HepG2 (cell line): Measurements from ENCODE around the gene KRI1. TPM values are rescaled to one million over a fixed set of nuclear protein-coding genes. Genes with fewer than 3 reads are reported as not detected.

Experiments used
- ATAC-seq: fragments of 200-7000 bp; cut with Tn5 transposase; 3 replicates; pipeline ENCODE4 v1.9.1; 2020; ENCODE audit warnings: mild to moderate bottlenecking, moderate library complexity
- BruUV-seq: library from RNA; stranded (reverse); fragments of 400-500 nt; replicated peaks from 2 replicates; lab custom pipeline; 2021; lab: Mats Ljungman, UMichigan
- CTCF ChIA-PET: fragments of 300-600 bp; formaldehyde crosslinking; extraction: SDS; loops from one replicate; lab custom pipeline; 2021; ENCODE audit warnings: low total read pairs, inconsistent platforms, low intra/inter-chr PET ratio; lab: Yijun Ruan, JAX
- POLR2A ChIA-PET: fragments of 350-600 bp; sonication (Branson Sonifier 250); formaldehyde crosslinking; loops from one replicate; lab custom pipeline; 2020; ENCODE audit warnings: antibody characterized with exemption, inconsistent platforms; lab: Yijun Ruan, JAX
- DNase-seq: peaks from one replicate; pipeline ENCODE4 v3.0.0-alpha.2; 2015; ENCODE audit warnings: low spot score
- FAIRE-seq: peaks from 3 replicates; lab custom pipeline; 2011; peaks lifted over from hg19 to GRCh38; lab: Jason Lieb, UNC
- H2AFZ ChIP-seq: one replicate; pipeline ENCODE4 v1.6.1; 2011; ENCODE audit warnings: low read length, inconsistent platforms
- H3K27ac ChIP-seq: fragments of 300-600 bp; 3 replicates; pipeline ENCODE4 v1.8.0; 2011; ENCODE audit warnings: mixed run types, mild to moderate bottlenecking, mixed read lengths, low read length, inconsistent platforms; ENCODE audit not compliant: insufficient read depth; ENCODE audit errors: extremely low read length
- H3K27me3 ChIP-seq, 2 experiments: fragments of 200-600 bp in 1 of 2; 2 replicates in 1 of 2; 3 replicates in 1 of 2; pipeline versions ENCODE4 v1.6.0 to v1.8.0; 2011; ENCODE audit warnings: low read length in 2 of 2, mild to moderate bottlenecking in 2 of 2, moderate library complexity in 2 of 2, inconsistent platforms in 1 of 2; ENCODE audit not compliant: insufficient read depth in 2 of 2, control insufficient read depth in 1 of 2
- H3K36me3 ChIP-seq, 2 experiments: fragments of 200-600 bp in 1 of 2; replicated peaks in 1 of 2; 2 replicates in 1 of 2; 3 replicates in 1 of 2; pipeline versions ENCODE4 v1.5.1 to v1.8.0; 2011; ENCODE audit warnings: low read length in 2 of 2, inconsistent platforms in 1 of 2; ENCODE audit not compliant: insufficient read depth in 2 of 2, control insufficient read depth in 1 of 2
- H3K4me1 ChIP-seq: 2 replicates; pipeline ENCODE4 v1.5.1; 2012; ENCODE audit warnings: low read length, inconsistent platforms; ENCODE audit not compliant: insufficient read depth
- H3K4me2 ChIP-seq: 2 replicates; pipeline ENCODE4 v1.6.0; 2011; ENCODE audit warnings: low read depth, low read length, inconsistent platforms
- H3K4me3 ChIP-seq, 3 experiments: fragments of 200-600 bp in 1 of 3; sonication (generic), shearing (Covaris generic) in 1 of 3; replicated peaks in 1 of 3; 2 replicates each; pipeline ENCODE4 v1.5.1; 2011 to 2016; ENCODE audit warnings: low read length in 3 of 3, inconsistent platforms in 2 of 3, low read depth in 2 of 3, mild to moderate bottlenecking in 2 of 3, control low read depth in 1 of 3, mixed read lengths in 1 of 3; ENCODE audit not compliant: insufficient read depth in 1 of 3
- H3K79me2 ChIP-seq: one replicate; pipeline ENCODE4 v1.6.1; 2011; ENCODE audit warnings: low read length, inconsistent platforms; ENCODE audit not compliant: insufficient read depth
- H3K9ac ChIP-seq: 2 replicates; pipeline ENCODE4 v1.6.0; 2011; ENCODE audit warnings: mild to moderate bottlenecking, low read depth, low read length, inconsistent platforms; ENCODE audit not compliant: insufficient read depth
- H3K9me3 ChIP-seq: 2 replicates; pipeline ENCODE4 v1.5.1; 2012; ENCODE audit warnings: mild to moderate bottlenecking, low read length
- H4K20me1 ChIP-seq: 2 replicates; pipeline ENCODE4 v1.6.0; 2011; ENCODE audit warnings: inconsistent platforms, mild to moderate bottlenecking, low read length, moderate library complexity; ENCODE audit not compliant: insufficient read depth
- CC2D1A ChIP-seq: sonication (generic); formaldehyde crosslinking; IDR thresholded peaks from 2 replicates; pipeline ENCODE4 v1.8.1; 2023; ENCODE audit warnings: mild to moderate bottlenecking, missing genetic modification reagents
- GZF1 ChIP-seq: sonication (generic); formaldehyde crosslinking; IDR thresholded peaks from 2 replicates; pipeline ENCODE4 v1.5.1; 2020; ENCODE audit warnings: mild to moderate bottlenecking, missing genetic modification reagents
- HMGA1 ChIP-seq: sonication (generic); formaldehyde crosslinking; conservative IDR thresholded peaks from 2 replicates; pipeline ENCODE4 v1.4.0; 2020; ENCODE audit warnings: missing genetic modification reagents
- KLF6 ChIP-seq: IDR thresholded peaks from 2 replicates; pipeline ENCODE4 v1.8.0; 2016; ENCODE audit warnings: missing biosample characterization, missing genetic modification reagents
- NPAS2 ChIP-seq: sonication (generic); formaldehyde crosslinking; IDR thresholded peaks from 2 replicates; pipeline ENCODE4 v1.8.0; 2022; ENCODE audit warnings: mild to moderate bottlenecking, missing genetic modification reagents, borderline replicate concordance
- RAD21 ChIP-seq: fragments of 450-650 bp; formaldehyde crosslinking; IDR thresholded peaks from 2 replicates; pipeline ENCODE4 v1.5.0; 2020; ENCODE audit warnings: mild to moderate bottlenecking
- ZBTB20 ChIP-seq: sonication (generic); formaldehyde crosslinking; IDR thresholded peaks from 2 replicates; pipeline ENCODE4 v1.8.1; 2023; ENCODE audit warnings: missing genetic modification reagents, low read depth, mild to moderate bottlenecking, borderline replicate concordance
- ZNF205 ChIP-seq: IDR thresholded peaks from 2 replicates; pipeline ENCODE4 v1.6.1; 2018; ENCODE audit warnings: missing biosample characterization, missing genetic modification reagents
- ZNF274 ChIP-seq: sonication (generic); formaldehyde crosslinking; IDR thresholded peaks from 2 replicates; pipeline ENCODE4 v1.5.1; 2020; ENCODE audit warnings: mild to moderate bottlenecking, missing genetic modification reagents
- ZNF350 ChIP-seq: sonication (generic); formaldehyde crosslinking; IDR thresholded peaks from 2 replicates; pipeline ENCODE4 v1.4.0; 2020; ENCODE audit warnings: mild to moderate bottlenecking, low read depth, missing genetic modification reagents, borderline replicate concordance
- ZNF557 ChIP-seq: sonication (generic); formaldehyde crosslinking; IDR thresholded peaks from 2 replicates; pipeline ENCODE4 v1.4.0; 2020; ENCODE audit warnings: missing genetic modification reagents
- ZNF564 ChIP-seq: sonication (generic); formaldehyde crosslinking; IDR thresholded peaks from 2 replicates; pipeline ENCODE4 v1.8.1; 2023; ENCODE audit warnings: mild to moderate bottlenecking, missing genetic modification reagents
- ZNF567 ChIP-seq: sonication (generic); formaldehyde crosslinking; IDR thresholded peaks from 2 replicates; pipeline ENCODE4 v1.8.1; 2023; ENCODE audit warnings: mild to moderate bottlenecking, missing genetic modification reagents, borderline replicate concordance
- ZNF775 ChIP-seq: sonication (generic); formaldehyde crosslinking; IDR thresholded peaks from 2 replicates; pipeline ENCODE4 v1.4.0; 2020; ENCODE audit warnings: missing genetic modification reagents, mild to moderate bottlenecking, moderate library complexity, borderline replicate concordance
- ZSCAN25 ChIP-seq: sonication (generic); formaldehyde crosslinking; IDR thresholded peaks from 2 replicates; pipeline ENCODE4 v1.8.0; 2022; ENCODE audit warnings: mild to moderate bottlenecking, missing genetic modification reagents
- ZSCAN31 ChIP-seq: sonication (generic); formaldehyde crosslinking; IDR thresholded peaks from 2 replicates; pipeline ENCODE4 v1.5.0; 2020; ENCODE audit warnings: low read depth, mild to moderate bottlenecking, missing genetic modification reagents
- WGBS: methylation state at CpG from one replicate; pipeline ENCODE4 v1.1.6; 2017; ENCODE audit warnings: low lambda C conversion rate; 5-methylcytosine and 5-hydroxymethylcytosine counted together
- in situ Hi-C: cut with HindIII; loops from 2 replicates; pipeline ENCODE4 v1.10.0; 2017; ENCODE audit warnings: low pct_unique_long_range_greater_than_20kb; ENCODE audit not compliant: extremely low pct_ligation_motif_present
- intact Hi-C: fragments of 100-400 bp; cut with micrococcal nuclease; formaldehyde crosslinking; loops from one replicate; pipeline ENCODE4 v1.10.0; 2022; ENCODE audit not compliant: unreplicated experiment
- polyA plus RNA-seq, 8 experiments: library from polyadenylated mRNA; depleted of rRNA in 3 of 8; stranded (reverse) in 7 of 8; unstranded in 1 of 8; fragments of >200 nt; fragmentation: Illumina TruSeq in 4 of 8; extraction: Trizol in 4 of 8; gene quantifications; 2 replicates each; pipeline versions ENCODE4 v1.2.1 to v1.2.3, GENCODE V29; 2011 to 2016; ENCODE audit warnings: low read depth in 4 of 8, missing spikeins in 1 of 8, mixed read lengths in 1 of 8; ENCODE audit not compliant: insufficient read depth in 1 of 8
- total RNA-seq, 5 experiments: library from RNA; depleted of rRNA; stranded (reverse); fragments of >200 nt; fragmentation: Illumina TruSeq; extraction: Trizol; gene quantifications; 2 replicates each; pipeline ENCODE4 v1.2.3, GENCODE V29; 2016; ENCODE audit warnings: low read depth in 1 of 5
- TF ChIP-seq, protein P1 (sequence below): sonication (generic); formaldehyde crosslinking; IDR thresholded peaks from 2 replicates; pipeline ENCODE4 v1.5.1; 2020; ENCODE audit warnings: missing genetic modification reagents, mild to moderate bottlenecking, borderline replicate concordance
- TF ChIP-seq, protein P2 (sequence below): sonication (generic); formaldehyde crosslinking; IDR thresholded peaks from 2 replicates; pipeline ENCODE4 v1.4.0; 2020; ENCODE audit warnings: missing genetic modification reagents

Gene KRI1
- total and polyA plus RNA-seq, 2 of the 13 experiments (the other 11 are each of a cell fraction or from before 2014, with no cell fraction given): 9.1 to 11.7 TPM

DNA sequence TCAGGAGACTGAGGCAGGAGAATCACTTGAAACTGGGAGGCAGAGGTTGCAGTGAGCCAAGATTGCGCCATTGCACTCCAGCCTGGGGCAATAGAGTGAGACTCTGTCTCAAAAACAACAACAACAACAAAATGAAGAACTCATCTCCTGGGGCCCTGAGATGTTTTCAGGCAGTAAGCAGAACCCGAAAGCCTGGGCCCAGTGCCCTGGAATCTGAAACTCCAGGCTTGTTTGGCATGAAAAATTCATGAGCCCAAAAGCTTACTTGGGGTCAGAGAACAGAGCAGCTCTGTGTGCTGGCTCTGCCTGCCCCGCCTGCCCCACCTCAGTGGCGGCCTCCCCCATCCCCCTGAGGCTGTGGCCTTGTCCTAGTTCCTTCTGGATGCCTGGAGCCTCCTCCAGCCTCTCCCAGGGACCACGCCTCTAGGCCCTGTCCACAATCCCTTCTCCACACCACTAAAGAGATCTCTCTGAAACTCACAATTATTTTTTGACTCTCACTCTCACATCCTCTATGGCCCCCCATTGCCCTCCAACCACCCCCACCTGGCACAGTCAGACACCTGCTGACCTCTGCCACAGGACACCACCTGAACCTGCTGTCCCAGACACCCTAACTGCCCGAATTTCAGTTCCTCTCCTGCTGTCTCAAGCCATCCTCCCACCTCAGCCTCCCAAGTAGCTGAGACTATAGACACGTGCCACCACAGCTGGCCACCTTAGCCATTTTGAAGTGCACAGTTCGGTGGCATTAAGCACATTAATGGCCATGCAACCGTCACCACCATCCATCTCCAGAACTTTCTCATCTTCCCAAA, 28.2 kb upstream of the KRI1 start:
- ATAC-seq: peak; percentile 43
- no TSS peak for BruUV-seq
- H3K27ac ChIP-seq: no peak overlapping the region

DNA sequence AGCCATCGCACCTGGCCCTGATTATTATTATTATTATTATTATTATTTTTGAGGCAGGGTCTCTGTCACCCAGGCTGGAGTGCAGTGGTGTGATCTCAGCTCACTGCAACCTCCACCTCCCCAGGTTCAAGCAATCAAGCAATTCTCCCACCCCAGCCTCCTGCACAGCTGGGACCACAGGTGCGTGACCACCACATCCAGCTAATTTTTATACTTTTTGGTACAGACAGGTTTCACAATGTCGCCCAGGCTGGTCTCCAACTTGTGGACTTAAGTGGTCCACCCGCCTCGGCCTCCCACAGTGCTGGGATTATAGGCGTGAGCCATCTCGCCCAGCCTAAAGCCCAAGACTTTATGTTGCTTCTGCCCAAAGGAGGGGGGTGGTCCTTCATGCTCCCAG, 27.3 kb upstream of the KRI1 start:
- in situ Hi-C loops (no loop called here), intact Hi-C loops (no loop called here)
- ATAC-seq: no peak
- H3K9me3 ChIP-seq: no peaks in the 10 kb centered on the region
- ChIA-PET CTCF (no interaction called here), POLR2A (no interaction called here)
- no peak overlapping the region for H3K27ac ChIP-seq
- H3K79me2 ChIP-seq: no peaks in the 10 kb centered on the region
- H2AFZ ChIP-seq: no peak overlapping the region
- DNase-seq: no peak
- TF ChIP-seq ZSCAN25 (no peak), KLF6 (CRISPR knock-in tag) (no peak), GZF1 (CRISPR knock-in tag) (no peak), HMGA1 (no peak), ZNF205 (CRISPR knock-in tag) (no peak), CC2D1A (CRISPR knock-in tag) (no peak), ZNF274 (CRISPR knock-in tag) (no peak), ZNF567 (CRISPR knock-in tag) (no peak), RAD21 (no peak), NPAS2 (no peak), ZNF564 (no peak)
- TF ChIP-seq, protein P1, sequence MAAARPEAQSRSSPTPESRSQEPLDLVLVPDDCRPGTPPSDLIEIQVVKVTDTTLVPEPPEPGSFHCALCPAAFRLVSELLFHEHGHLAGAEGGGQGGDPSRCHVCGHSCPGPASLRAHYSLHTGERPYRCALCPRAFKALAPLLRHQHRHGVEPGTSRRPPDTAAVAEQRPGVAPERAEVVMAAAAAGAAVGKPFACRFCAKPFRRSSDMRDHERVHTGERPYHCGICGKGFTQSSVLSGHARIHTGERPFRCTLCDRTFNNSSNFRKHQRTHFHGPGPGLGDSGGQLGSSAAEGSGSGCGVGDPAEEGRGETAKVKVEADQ: no peak
- TF ChIP-seq, protein P2, sequence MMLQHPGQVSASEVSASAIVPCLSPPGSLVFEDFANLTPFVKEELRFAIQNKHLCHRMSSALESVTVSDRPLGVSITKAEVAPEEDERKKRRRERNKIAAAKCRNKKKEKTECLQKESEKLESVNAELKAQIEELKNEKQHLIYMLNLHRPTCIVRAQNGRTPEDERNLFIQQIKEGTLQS (CRISPR knock-in tag): no peak
- H3K9ac ChIP-seq: no peak overlapping the region
- no peaks in the 10 kb centered on the region for H4K20me1 ChIP-seq
- H3K4me3 ChIP-seq: no peak overlapping the region
- no peak for FAIRE-seq
- no peak overlapping the region for H3K4me2 ChIP-seq
- H3K27me3 ChIP-seq: peaks cover 0 to 6% of the 10 kb centered on the region in 2 experiments; a peak in 2 of 5 replicates
- no TSS peak for BruUV-seq
- peaks cover 12% of the 10 kb centered on the region for H3K4me1 ChIP-seq
- 47% methylated on average over 5 of the region's 7 CpGs for WGBS
- no peaks in the 10 kb centered on the region for H3K36me3 ChIP-seq

More for the DNA sequence above, 28.2 kb upstream of the KRI1 start:
- Histone ChIP-seq H3K9me3 (no peaks in the 10 kb centered on the region), H3K36me3 (no peaks in the 10 kb centered on the region), H4K20me1 (no peaks in the 10 kb centered on the region), H3K4me2 (peak overlapping the region; percentile 18; the same call in 1 of the 2 replicates), H3K4me1 (peaks cover 12% of the 10 kb centered on the region), H3K79me2 (no peaks in the 10 kb centered on the region), H3K27me3 (peaks cover 0 to 6% of the 10 kb centered on the region in 2 experiments; a peak in 2 of 5 replicates), H3K4me3 (no peak overlapping the region), H2AFZ (no peak overlapping the region), H3K9ac (no peak overlapping the region)
- in situ Hi-C loops: no loop called here
- no peak for DNase-seq
- ChIA-PET CTCF (no interaction called here), POLR2A (no interaction called here)
- intact Hi-C loops: no loop called here
- WGBS: 8% methylated on average over 7 of the region's 9 CpGs
- TF ChIP-seq ZNF350 (CRISPR knock-in tag) (no peak), ZNF557 (no peak), ZBTB20 (CRISPR knock-in tag) (no peak), ZNF775 (CRISPR knock-in tag) (no peak), ZSCAN31 (no peak)
- TF ChIP-seq, all 625 proteins: peak for 0
- no peak for FAIRE-seq
